ENCODE results near the gene C1RL.

GRCh38 chr12:7075939-7076338 is 33.1 kb downstream of the C1RL start:
- no peak for TF ChIP-seq POLR2A (IDR thresholded peaks at IDR 0.05)
- TF ChIP-seq CTCF (IDR thresholded peaks at IDR 0.05) = no peak

All from uterus (tissue), 2 donors.